Fibroblast of skin of right biceps (primary cell): ENCODE data around the gene SYTL3.
A peak's percentile ranks its signal among the peaks of the same experiment; 100 is the strongest.
"Not testable (repeated sequence)": the region's sequence is repeated elsewhere in the genome, so short reads cannot be mapped to it uniquely, and the experiment has no call there.

Experiments
- DNase-seq: peaks from one replicate; pipeline ENCODE4 v3.0.0-alpha.2; 2013

Gene SYTL3

GRCh38 chr6:158780988-158781691 lies 131.3 kb downstream of the SYTL3 start:
- DNase-seq = no peak

GRCh38 chr6:158781692-158782373 lies 132.0 kb downstream of the SYTL3 start:
- no peak for DNase-seq

DNA sequence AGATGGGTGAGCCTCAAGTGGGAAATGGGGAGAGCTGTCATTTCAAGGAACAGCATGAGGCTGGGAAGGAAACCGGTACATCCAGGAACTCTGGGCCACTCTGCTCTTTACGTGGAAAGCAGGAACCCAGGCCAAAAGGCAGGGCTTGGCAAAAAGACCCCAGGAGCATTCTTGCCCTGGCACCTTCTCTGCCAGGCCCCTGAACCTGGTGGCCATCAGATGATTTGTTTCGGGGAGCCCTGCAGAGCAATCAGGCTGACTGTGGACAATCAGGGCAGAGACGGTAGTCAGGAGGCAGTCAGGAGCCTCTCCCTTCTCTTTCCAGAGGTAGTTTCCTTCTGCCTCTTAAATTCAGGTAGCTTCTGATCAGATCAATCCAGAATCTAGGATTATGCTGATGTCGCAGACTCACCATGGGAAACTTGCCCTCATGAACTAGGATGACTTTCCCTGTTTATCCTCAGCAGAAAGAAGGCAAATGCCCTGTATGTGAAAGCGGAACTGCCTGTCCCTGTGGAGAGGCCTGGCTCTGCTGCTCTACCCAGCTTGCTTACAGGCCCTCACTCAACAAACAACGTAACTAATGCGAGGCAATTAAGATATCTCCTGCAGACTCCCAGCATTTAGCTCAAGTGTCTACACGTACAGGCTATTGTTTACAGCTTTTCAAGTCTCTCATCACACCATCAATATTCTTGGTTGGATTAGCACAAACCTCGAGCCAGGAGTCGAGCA lies 132.7 kb downstream of the SYTL3 start:
- DNase-seq = no peak

GRCh38 chr6:158783167-158783450 lies 133.3 kb downstream of the SYTL3 start:
- DNase-seq = no peak

DNA sequence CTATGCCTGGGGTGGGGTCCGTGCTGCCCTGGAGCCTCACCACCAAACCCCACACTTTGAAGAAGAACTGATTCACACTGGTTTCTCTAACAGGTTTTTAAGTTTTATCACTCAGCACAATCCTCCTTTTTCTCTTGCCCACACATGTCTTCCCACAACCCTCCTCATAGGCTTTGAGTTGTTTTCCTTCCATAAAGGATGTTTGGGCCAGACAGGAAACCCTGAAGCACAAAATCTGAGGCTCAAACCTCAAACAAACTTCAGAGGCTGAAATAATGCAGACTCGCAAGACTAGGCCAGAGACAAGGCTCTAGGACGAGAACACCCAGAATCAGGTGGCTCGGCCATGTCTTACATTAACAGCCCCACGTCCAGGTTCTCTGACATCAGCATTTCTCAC lies 134.0 kb downstream of the SYTL3 start:
- no peak for DNase-seq

- peak; percentile 63 for DNase-seq
Measured at GRCh38 chr6:158784505-158784904, 134.7 kb downstream of the SYTL3 start.

- no peak for DNase-seq
Measured at GRCh38 chr6:158785036-158785435, 135.2 kb downstream of the SYTL3 start.

GRCh38 chr6:158786645-158787304 lies 136.9 kb downstream of the SYTL3 start:
- no peak for DNase-seq

GRCh38 chr6:158787395-158787794 lies 137.5 kb downstream of the SYTL3 start:
- DNase-seq = no peak

DNA sequence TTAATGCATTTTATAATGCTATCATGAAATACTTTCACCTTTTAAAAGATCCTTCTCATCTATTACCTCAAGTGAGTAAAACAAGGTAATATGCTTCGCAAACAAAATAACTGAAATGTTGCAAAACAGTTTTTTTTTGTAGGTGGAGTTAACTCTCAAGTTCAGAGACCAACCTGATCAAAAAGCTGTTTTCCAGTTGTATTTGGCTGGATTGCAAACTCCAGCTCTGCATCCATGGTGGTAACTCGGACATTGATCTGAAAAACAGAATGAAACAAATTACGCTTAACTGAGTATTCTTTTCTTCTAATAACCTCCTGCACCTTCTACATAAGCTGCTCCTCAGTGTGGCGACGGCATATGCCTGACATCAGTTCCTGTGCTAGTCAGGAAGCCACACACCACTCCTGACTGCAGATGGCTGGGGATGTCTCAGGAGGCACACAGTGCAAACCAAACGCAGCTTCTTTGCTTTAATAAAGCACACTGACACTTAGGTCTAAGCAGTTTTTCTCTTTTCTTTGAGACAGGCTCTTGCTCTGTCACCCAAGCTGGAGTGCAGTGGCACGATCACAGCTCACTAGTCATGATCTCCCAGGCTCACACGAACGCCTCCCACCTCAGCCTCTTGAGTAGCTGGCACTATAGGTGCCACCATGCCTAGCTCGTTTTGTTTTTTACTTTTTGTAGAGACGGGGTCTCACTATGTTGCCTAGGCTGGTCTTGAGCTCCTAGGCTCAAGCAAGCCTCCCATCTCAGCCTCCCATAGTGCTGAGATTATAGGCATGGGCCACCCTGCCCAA lies 139.5 kb downstream of the SYTL3 start:
- DNase-seq = no peak

DNA sequence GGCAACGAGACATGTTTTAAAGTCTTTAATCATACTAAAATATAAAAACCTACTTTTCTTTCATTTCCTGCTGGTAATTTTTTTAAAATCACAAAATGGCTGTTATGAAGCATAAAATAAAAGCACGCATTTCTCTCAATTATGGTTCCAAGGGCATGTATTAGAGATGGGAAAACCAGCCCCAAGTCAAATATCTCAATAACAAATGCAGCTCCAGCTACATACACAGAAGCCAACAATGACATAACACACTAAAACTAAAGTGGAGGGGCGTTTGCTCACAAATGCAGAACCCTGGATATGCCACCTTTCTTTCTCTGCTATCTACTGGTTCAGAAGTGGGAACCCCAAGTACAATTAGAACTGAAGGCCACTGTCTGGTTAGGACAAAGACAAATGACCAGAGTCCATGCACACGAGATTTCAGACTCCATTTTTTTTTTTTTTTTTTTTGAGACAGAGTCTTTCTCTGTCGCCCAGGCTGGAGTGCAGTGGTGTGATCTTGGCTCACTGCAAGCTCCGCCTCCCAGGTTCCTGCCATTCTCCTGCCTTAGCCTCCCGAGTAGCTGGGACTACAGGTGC lies 141.5 kb downstream of the SYTL3 start:
- DNase-seq = no peak

DNA sequence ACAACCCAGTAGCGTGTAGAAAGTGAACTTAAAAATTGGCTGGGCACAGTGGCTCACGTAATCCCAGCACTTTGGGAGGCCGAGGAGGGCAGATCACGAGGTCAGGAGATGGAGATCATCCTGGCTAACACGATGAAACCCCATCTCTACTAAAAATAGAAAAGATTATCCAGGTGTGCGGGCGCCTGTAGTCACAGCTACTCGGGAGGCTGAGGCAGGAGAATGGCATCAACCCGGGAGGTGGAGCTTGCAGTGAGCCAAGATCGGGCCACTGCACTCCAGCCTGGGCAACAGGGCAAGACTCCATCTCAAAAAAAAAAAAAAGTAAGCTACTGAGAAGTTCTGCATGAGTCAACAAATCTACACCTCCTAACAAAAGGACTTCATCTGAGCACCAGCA lies 142.7 kb downstream of the SYTL3 start:
- not testable (repeated sequence) for DNase-seq

DNA sequence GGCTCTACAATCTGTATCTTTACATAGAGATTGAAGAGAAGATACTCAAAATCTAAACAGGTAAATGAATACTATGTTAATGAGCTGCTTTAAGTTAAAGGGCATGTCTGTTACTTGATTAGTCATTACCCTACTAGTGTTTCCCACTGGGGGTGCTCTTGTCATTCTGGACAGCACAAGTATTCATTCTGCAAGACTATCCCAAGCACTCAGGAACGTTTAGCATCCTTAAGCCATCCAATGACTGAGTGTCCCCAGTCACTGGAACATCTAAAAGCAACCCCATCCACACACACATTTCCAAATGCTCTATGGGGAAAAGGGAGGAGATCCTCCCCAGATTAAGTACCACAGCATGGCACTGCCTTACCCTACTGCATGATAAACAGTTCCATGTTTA lies 143.6 kb downstream of the SYTL3 start:
- peak; percentile 58 for DNase-seq

- DNase-seq = no peak
Measured at GRCh38 chr6:158795516-158795915, 145.7 kb downstream of the SYTL3 start.

DNA sequence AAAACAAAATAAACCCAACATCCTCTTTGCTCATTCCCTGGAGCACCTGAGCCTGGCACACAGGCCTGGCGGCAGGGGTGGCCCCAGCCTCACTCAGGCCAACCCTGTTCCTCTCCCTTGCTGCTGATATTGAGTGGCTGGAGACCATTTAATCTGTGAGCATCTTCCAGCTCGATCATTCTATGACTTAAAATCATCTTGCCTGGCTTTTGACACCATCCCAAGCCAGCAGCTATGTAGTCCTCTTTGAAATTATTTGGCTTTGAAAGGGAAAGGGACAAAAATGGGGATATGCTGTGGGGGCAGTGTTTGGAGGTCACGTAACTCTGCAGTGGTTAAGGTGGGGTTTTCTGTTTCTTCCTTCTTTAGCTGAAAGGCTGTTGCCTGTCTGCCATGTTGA lies 146.5 kb downstream of the SYTL3 start:
- no peak for DNase-seq

- peak; percentile 90 for DNase-seq
Measured at GRCh38 chr6:158797331-158798310, 147.8 kb downstream of the SYTL3 start.

- DNase-seq = no peak
Measured at GRCh38 chr6:158798311-158798710, 148.5 kb downstream of the SYTL3 start.

DNA sequence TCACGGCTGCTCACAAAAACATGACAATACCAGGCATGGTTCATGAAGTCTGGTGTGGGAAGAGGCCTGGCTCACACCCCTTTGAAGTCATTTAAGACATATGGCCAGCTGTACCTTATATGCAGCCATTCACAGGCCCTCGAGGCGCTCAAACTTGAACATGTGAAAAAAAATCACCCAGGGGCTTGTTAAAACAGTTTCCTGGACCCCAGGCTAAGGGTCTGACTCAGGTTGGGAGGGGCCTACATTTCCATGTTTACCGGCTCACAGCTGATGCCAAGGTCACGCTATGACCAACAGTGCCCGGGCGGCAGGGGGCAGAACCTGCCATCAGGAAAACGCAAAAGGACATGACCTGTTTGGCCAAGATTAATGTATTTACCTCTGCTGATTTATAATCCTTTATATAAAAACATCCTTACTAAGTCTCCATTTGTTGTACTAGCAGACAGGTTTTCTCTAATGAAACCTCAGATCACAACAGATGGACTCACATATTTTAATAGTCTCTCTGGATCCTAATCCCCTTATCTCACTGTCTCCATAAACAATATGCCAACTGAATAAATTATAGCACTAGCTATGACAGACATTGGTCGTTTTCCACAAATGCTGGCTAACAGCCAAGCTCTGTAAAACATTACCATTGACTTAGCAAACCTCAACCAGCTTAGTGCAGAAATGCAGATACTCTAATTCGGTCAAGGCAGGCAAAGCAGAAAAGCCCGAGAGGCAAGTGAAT lies 149.4 kb downstream of the SYTL3 start:
- peak; percentile 61 for DNase-seq

DNA sequence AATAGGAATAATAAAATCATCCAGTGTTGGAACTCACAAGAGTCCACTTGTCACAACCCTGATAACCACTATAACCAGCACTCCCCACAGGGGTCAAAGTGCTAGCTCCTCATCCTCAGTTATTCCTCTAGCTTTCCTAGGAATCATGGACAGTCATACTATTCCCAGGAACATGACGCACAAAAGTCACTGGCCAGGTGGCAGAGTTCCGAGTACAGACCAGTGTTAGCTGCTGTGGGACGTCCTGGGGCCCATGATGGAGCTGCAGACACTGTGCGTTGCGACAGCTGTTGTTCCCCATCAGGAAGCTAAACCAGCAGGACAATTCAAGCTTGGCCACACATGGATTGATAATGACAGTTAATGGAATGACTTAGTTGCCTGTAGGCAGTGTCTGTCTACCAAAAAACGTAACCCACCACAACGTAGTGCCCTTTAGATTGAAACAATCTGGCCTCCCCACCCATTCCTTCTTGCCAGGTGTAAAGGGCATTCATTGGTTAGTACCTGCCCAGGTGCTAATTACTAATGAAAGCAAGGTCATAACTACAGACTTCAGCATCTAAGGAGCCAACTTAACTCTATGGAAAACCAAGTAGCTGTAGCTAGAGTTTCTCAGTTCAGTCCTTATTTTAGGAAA lies 151.9 kb downstream of the SYTL3 start:
- DNase-seq = no peak

- DNase-seq = peak; percentile 38
Measured at GRCh38 chr6:158803733-158804143, 153.9 kb downstream of the SYTL3 start.
